Hepatocyte (in vitro differentiated cells): ENCODE results near the gene AMHR2.

Experiments used
- EZH2 ChIP-seq: fragments of 200-600 bp; sonication (generic); IDR thresholded peaks from 2 replicates; pipeline ENCODE4 v1.6.1; 2016; ENCODE audit warnings: antibody characterized with exemption, mild to moderate bottlenecking, borderline replicate concordance
- TF ChIP-seq, protein P1 (sequence below): fragments of 200-600 bp; sonication (generic); IDR thresholded peaks from 2 replicates; pipeline ENCODE4 v1.5.1; 2016; ENCODE audit warnings: antibody characterized with exemption, mild to moderate bottlenecking; ENCODE audit not compliant: poor library complexity

DNA sequence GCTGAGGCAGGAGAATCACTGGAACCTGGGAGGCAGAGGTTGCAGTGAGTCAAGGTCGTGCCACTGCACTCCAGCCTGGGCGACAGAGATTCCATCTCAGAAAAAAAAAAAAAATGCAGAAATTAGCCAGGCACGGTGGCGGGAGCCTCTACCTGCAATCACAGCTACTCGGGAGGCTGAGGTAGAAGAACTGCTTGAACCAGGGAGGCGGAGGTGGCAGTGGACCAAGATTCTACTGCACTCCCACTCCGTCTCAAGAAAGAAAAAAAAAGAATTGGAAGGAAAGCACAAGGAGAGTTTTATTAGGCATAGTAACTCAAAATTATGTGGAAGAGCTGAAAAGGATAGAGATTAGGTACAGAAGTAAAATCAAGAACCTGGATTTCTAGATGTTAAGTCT, 20.8 kb upstream of the AMHR2 start:
- TF ChIP-seq, protein P1, sequence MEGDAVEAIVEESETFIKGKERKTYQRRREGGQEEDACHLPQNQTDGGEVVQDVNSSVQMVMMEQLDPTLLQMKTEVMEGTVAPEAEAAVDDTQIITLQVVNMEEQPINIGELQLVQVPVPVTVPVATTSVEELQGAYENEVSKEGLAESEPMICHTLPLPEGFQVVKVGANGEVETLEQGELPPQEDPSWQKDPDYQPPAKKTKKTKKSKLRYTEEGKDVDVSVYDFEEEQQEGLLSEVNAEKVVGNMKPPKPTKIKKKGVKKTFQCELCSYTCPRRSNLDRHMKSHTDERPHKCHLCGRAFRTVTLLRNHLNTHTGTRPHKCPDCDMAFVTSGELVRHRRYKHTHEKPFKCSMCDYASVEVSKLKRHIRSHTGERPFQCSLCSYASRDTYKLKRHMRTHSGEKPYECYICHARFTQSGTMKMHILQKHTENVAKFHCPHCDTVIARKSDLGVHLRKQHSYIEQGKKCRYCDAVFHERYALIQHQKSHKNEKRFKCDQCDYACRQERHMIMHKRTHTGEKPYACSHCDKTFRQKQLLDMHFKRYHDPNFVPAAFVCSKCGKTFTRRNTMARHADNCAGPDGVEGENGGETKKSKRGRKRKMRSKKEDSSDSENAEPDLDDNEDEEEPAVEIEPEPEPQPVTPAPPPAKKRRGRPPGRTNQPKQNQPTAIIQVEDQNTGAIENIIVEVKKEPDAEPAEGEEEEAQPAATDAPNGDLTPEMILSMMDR = no peak
- no peak for TF ChIP-seq EZH2
